Psoas muscle (tissue), 8 donors: ENCODE results near the gene SYCN. TPM values are rescaled to one million over a fixed set of nuclear protein-coding genes. Genes with fewer than 3 reads are reported as not detected.

Experiments used
- ATAC-seq, 4 donors: fragments of 200-7000 bp; cut with Tn5 transposase; one replicate each; pipeline ENCODE4 v1.9.1; 2020; ENCODE audit warnings: moderate library complexity in 3 of 4, mild to moderate bottlenecking in 2 of 4
- DNase-seq, 2 donors: peaks; one replicate each; pipeline ENCODE4 v3.0.0-alpha.2; 2020
- H3K27ac ChIP-seq: fragments of 200-600 bp; one replicate; pipeline ENCODE4 v1.8.0; 2022
- H3K27me3 ChIP-seq, 3 donors: fragments of 200-600 bp in 1 of 3; one replicate each; pipeline versions ENCODE4 v1.6.1 to v1.8.0; 2013 to 2022; ENCODE audit warnings: low read length in 2 of 3, mild to moderate bottlenecking in 2 of 3, moderate library complexity in 1 of 3; ENCODE audit not compliant: insufficient read depth in 3 of 3
- H3K36me3 ChIP-seq, 2 donors: fragments of 200-600 bp in 1 of 2; one replicate each; pipeline versions ENCODE4 v1.6.1 to v1.8.0; 2013 to 2022; ENCODE audit warnings: low read depth in 1 of 2, mild to moderate bottlenecking in 1 of 2, moderate library complexity in 1 of 2; ENCODE audit not compliant: insufficient read depth in 1 of 2
- H3K4me1 ChIP-seq: fragments of 200-600 bp; one replicate; pipeline ENCODE4 v1.8.0; 2022
- H3K4me3 ChIP-seq: fragments of 200-600 bp; one replicate; pipeline ENCODE4 v1.8.0; 2022; ENCODE audit warnings: mild to moderate bottlenecking
- H3K9me3 ChIP-seq: fragments of 200-600 bp; one replicate; pipeline ENCODE4 v1.8.0; 2022
- CTCF ChIP-seq: fragments of 200-600 bp; IDR thresholded peaks from one replicate; pipeline ENCODE4 v1.8.0; 2022; ENCODE audit warnings: antibody characterized with exemption
- WGBS, 3 donors: extraction: QIAGEN DNeasy Blood & Tissue Kit; methylation state at CpG; one replicate each; pipeline versions ENCODE4 v1.1.6 to v1.1.7; 2013; 5-methylcytosine and 5-hydroxymethylcytosine counted together
- intact Hi-C, 2 donors: fragments of 100-400 bp; cut with DNase I; formaldehyde crosslinking; loops; one replicate each; pipeline versions ENCODE4 v1.11.0 to v1.14.2; 2022
- polyA plus RNA-seq, 3 donors: library from polyadenylated mRNA; stranded (reverse); fragments of 200-250 nt; gene quantifications; one replicate each; pipeline ENCODE4 v1.2.3, GENCODE V29; 2013
- total RNA-seq, 4 donors: library from RNA; stranded (reverse); fragmentation: NEBNext Ultra II Directional in 2 of 4; extraction: Animal tissue kit (Norgen Biotek cat#: 25700) in 2 of 4; gene quantifications; one replicate each; pipeline versions ENCODE4 v1.2.1 to v1.2.4, GENCODE V29; 2021 to 2023
- donor health status: healthy with polysubstance abuse.
- donor health status: DM: no; HTN: no; CAD: no; lungs with moderate emphysema.
- donor health status: Bipolar disorder and iron deficiency.
- donor health status: healthy.
- donor health status: DM: yes; HTN: yes; CAD: no.
- donor health status: DM: no; HTN: no; CAD: no.
- donor health status: DM: no; HTN: no; CAD: no.
- donor health status: DM: yes; HTN: yes; CAD: no.

SYCN gene
- total and polyA plus RNA-seq, 7 donors: 1.3 TPM; not detected in 6

GRCh38 chr19:39182174-39182505 lies 21.9 kb downstream of the SYCN start:
- H3K4me1 ChIP-seq: no peaks in the 10 kb centered on the region
- H3K9me3 ChIP-seq: no peaks in the 10 kb centered on the region
- DNase-seq (no peak), ATAC-seq (no peak)
- H3K4me3 ChIP-seq: no peak overlapping the region
- H3K36me3 ChIP-seq: peaks cover 0 to 30% of the 10 kb centered on the region in 2 donors
- H3K27me3 ChIP-seq: peaks cover 0 to 1% (median 0%) of the 10 kb centered on the region in 3 donors
- no peak for TF ChIP-seq CTCF
- intact Hi-C loops: no loop called here
- 65 to 74% (median 70%) methylated on average over 4 of the region's 4 CpGs for WGBS, 3 donors
- no peak overlapping the region for H3K27ac ChIP-seq

GRCh38 chr19:39181500-39182173 lies 22.4 kb downstream of the SYCN start:
- ATAC-seq (no peak), DNase-seq (no peak)
- no peak overlapping the region for H3K27ac ChIP-seq
- TF ChIP-seq CTCF: no peak
- H3K4me1 ChIP-seq: no peaks in the 10 kb centered on the region
- peaks cover 0 to 33% of the 10 kb centered on the region in 2 donors for H3K36me3 ChIP-seq
- intact Hi-C loops: no loop called here
- 73 to 79% (median 77%) methylated on average over 21 of the region's 21 CpGs for WGBS, 3 donors
- no peak overlapping the region for H3K4me3 ChIP-seq
- H3K27me3 ChIP-seq: peaks cover 0 to 1% (median 0%) of the 10 kb centered on the region in 3 donors
- no peaks in the 10 kb centered on the region for H3K9me3 ChIP-seq

GRCh38 chr19:39180749-39181148 lies 23.3 kb downstream of the SYCN start:
- DNase-seq: no peak
- Histone ChIP-seq H3K27me3 (peaks cover 0 to 1% (median 0%) of the 10 kb centered on the region in 3 donors), H3K9me3 (no peaks in the 10 kb centered on the region), H3K4me1 (no peaks in the 10 kb centered on the region), H3K4me3 (no peak overlapping the region), H3K27ac (no peak overlapping the region), H3K36me3 (peaks cover 5 to 39% of the 10 kb centered on the region in 2 donors)
- intact Hi-C loops: no loop called here
- TF ChIP-seq CTCF: no peak
- 81 to 87% (median 84%) methylated on average over 9 of the region's 9 CpGs for WGBS, 3 donors
- ATAC-seq: no peak

GRCh38 chr19:39179754-39180153 lies 24.3 kb downstream of the SYCN start:
- Histone ChIP-seq H3K36me3 (peaks cover 5 to 42% of the 10 kb centered on the region in 2 donors), H3K27me3 (no peaks in the 10 kb centered on the region), H3K4me1 (no peaks in the 10 kb centered on the region), H3K4me3 (no peak overlapping the region), H3K9me3 (no peaks in the 10 kb centered on the region), H3K27ac (no peak overlapping the region)
- DNase-seq (no peak), ATAC-seq (no peak)
- no peak for TF ChIP-seq CTCF
- intact Hi-C loops: no loop called here
- WGBS, 3 donors: 87 to 92% (median 89%) methylated on average over 9 to 10 of the region's 10 CpGs
